ENCODE measurements around the gene HLA-DRB5. TPM values are rescaled to one million over a fixed set of nuclear protein-coding genes. Genes with fewer than 3 reads are reported as not detected.

The HLA-DRB5 gene
- total RNA-seq, 1 donor from 2014 or later = not detected

Other genes with a start within 250 kb of the HLA-DRB5 start
- gene TSBP1, start 158.4 kb downstream of the HLA-DRB5 start, total RNA-seq (ENCODE audit: unreplicated experiment) = not detected
- gene BTNL2, start 123.1 kb downstream of the HLA-DRB5 start, total RNA-seq (ENCODE audit: unreplicated experiment) = not detected
- gene HLA-DRA, start 90.4 kb downstream of the HLA-DRB5 start, total RNA-seq (ENCODE audit: unreplicated experiment) = not detected
- 0.34 TPM for gene HLA-DRB1, start 59.6 kb upstream of the HLA-DRB5 start, total RNA-seq (ENCODE audit: unreplicated experiment)
- gene HLA-DQA1, start 107.1 kb upstream of the HLA-DRB5 start, total RNA-seq (ENCODE audit: unreplicated experiment) = not detected
- gene HLA-DQB1, start 136.4 kb upstream of the HLA-DRB5 start, total RNA-seq (ENCODE audit: unreplicated experiment) = not detected
- not detected for gene HLA-DQA2, start 211.1 kb upstream of the HLA-DRB5 start, total RNA-seq (ENCODE audit: unreplicated experiment)
- gene HLA-DQB2, start 233.2 kb upstream of the HLA-DRB5 start, total RNA-seq (ENCODE audit: unreplicated experiment) = not detected

All from glutamatergic neuron (in vitro differentiated cells).